Tibial artery (tissue), 4 donors: ENCODE results near the gene MICALL2.

Source experiments
- DNase-seq, 2 donors: peaks; one replicate each; pipeline ENCODE4 v3.0.0-alpha.2; 2019
- H3K27ac ChIP-seq, 2 donors: fragments of 200-600 bp; sonication (generic) in 1 of 2; 1 replicate in 1 of 2; 2 replicates in 1 of 2; pipeline ENCODE4 v1.5.1; 2018 to 2019; ENCODE audit warnings: mild to moderate bottlenecking in 1 of 2
- H3K27me3 ChIP-seq, 2 donors: fragments of 200-600 bp; sonication (generic) in 1 of 2; one replicate each; pipeline versions ENCODE4 v1.5.1 to v1.6.0; 2016 to 2019
- H3K36me3 ChIP-seq, 3 donors: fragments of 200-600 bp; sonication (generic) in 2 of 3; one replicate each; pipeline ENCODE4 v1.5.1; 2016 to 2019; ENCODE audit warnings: mild to moderate bottlenecking in 2 of 3
- H3K4me1 ChIP-seq, 4 donors: fragments of 200-600 bp; sonication (generic) in 2 of 4; 1 replicate in 3 of 4; 2 replicates in 1 of 4; pipeline ENCODE4 v1.5.1; 2016 to 2019
- H3K4me3 ChIP-seq, 2 donors: fragments of 200-600 bp; sonication (generic) in 1 of 2; 1 replicate in 1 of 2; 2 replicates in 1 of 2; pipeline ENCODE4 v1.5.1; 2018 to 2019; ENCODE audit warnings: mild to moderate bottlenecking in 2 of 2
- H3K9me3 ChIP-seq, 3 donors: fragments of 200-600 bp; sonication (generic) in 1 of 3; one replicate each; pipeline ENCODE4 v1.5.1; 2016 to 2019
- intact Hi-C: fragments of 100-400 bp; cut with DNase I; formaldehyde crosslinking; loops from one replicate; pipeline ENCODE4 v1.15.0; 2023; ENCODE audit warnings: low total_unique reads
- TF ChIP-seq, protein P1 (sequence below), 2 experiments: fragments of 200-600 bp in 1 of 2; fragments of 450-650 bp in 1 of 2; IDR thresholded peaks; one replicate each; pipeline ENCODE4 v1.5.1; 2017 to 2019; ENCODE audit warnings: antibody characterized with exemption in 2 of 2, mild to moderate bottlenecking in 1 of 2, moderate library complexity in 1 of 2

Gene MICALL2

DNA sequence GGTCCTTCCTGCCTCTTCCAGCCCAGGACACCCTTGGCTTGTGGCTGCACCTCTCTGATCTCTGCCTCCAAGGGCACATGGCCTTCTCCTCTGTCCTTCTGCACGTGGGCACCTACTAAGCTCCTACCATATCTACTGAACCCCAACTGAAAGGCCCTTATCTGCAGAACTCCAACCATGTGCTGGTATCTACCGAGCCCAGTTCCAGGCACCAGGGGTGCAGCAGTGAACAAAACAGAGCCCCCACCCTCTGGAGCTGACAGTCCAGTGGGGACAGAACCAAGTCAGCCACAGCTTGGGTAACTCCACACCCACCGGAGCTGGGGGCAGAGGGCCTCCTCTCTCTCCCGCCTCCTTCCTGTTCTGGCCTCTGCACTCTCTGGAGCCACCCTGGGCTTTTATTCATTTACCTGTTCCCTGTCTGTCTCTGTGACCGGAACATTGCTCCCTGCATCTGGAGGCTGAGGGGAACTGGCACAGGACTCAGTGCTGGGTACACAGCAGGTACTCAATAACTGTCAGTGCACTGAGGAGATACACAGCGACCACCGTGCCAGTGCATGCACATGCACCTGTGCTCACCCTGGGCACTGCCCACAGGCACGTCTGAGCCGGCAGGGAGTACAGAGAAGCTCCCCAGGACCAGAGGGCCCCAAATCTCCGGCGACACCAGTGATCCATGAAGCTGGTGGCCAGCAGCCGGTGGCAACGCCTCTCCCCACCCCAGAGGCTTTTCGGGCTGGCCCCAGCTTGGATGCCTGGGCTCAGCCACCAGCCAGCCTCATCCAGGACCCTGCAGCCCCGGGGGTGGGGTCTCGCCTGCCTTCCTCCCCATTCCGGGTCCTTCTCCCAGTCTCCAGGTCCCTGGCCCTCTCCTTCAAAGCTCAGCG, 2.0 kb downstream of the MICALL2 start:
- H3K9me3 ChIP-seq = no peaks in the 10 kb centered on the region
- H3K27ac ChIP-seq = peak overlapping the region in 1 of 2 donors; percentile 92
- TF ChIP-seq, protein P1, sequence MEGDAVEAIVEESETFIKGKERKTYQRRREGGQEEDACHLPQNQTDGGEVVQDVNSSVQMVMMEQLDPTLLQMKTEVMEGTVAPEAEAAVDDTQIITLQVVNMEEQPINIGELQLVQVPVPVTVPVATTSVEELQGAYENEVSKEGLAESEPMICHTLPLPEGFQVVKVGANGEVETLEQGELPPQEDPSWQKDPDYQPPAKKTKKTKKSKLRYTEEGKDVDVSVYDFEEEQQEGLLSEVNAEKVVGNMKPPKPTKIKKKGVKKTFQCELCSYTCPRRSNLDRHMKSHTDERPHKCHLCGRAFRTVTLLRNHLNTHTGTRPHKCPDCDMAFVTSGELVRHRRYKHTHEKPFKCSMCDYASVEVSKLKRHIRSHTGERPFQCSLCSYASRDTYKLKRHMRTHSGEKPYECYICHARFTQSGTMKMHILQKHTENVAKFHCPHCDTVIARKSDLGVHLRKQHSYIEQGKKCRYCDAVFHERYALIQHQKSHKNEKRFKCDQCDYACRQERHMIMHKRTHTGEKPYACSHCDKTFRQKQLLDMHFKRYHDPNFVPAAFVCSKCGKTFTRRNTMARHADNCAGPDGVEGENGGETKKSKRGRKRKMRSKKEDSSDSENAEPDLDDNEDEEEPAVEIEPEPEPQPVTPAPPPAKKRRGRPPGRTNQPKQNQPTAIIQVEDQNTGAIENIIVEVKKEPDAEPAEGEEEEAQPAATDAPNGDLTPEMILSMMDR (IDR thresholded peaks at IDR 0.05) = no peak
- peaks cover 0 to 88% (median 58%) of the 10 kb centered on the region in 4 donors for H3K4me1 ChIP-seq
- H3K36me3 ChIP-seq = no peaks in the 10 kb centered on the region
- DNase-seq = no peak
- H3K27me3 ChIP-seq = no peaks in the 10 kb centered on the region
- peak overlapping the region; percentile 86 to 88 for H3K4me3 ChIP-seq
- intact Hi-C loops = loop anchor here (5.0 kb wide), 1 partner anchor 785 kb away; the partner anchor contains the start of genes MRM2 and NUDT1

DNA sequence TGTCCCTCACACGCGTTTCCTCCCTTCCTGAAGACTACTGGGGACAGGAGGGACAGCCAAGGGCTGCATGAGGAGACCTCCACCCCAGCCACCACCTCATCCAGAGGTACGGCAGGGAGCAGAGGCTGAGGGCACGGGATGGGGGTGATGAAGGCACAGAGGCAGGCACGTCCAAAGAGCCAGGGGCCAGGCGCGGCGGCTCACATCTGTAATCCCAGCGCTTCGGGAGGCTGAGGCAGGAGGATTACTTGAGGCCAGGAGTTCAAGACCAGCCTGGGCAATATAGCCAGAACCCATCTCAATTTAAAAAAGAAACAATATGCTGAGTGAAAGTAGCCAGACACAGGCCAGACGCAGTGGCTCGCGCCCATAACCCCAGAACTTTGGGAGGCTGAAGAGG, 3.3 kb downstream of the MICALL2 start:
- TF ChIP-seq, protein P1 (IDR thresholded peaks at IDR 0.05) = no peak
- H3K9me3 ChIP-seq = no peaks in the 10 kb centered on the region
- no peaks in the 10 kb centered on the region for H3K27me3 ChIP-seq
- intact Hi-C loops = loop anchor here (5.0 kb wide), 1 partner anchor 786 kb away; the partner anchor contains the start of genes MRM2 and NUDT1
- no peak for DNase-seq
- H3K4me3 ChIP-seq = no peak overlapping the region
- H3K36me3 ChIP-seq = no peaks in the 10 kb centered on the region
- no peak overlapping the region for H3K27ac ChIP-seq
- peaks cover 0 to 81% (median 49%) of the 10 kb centered on the region in 4 donors for H3K4me1 ChIP-seq

DNA sequence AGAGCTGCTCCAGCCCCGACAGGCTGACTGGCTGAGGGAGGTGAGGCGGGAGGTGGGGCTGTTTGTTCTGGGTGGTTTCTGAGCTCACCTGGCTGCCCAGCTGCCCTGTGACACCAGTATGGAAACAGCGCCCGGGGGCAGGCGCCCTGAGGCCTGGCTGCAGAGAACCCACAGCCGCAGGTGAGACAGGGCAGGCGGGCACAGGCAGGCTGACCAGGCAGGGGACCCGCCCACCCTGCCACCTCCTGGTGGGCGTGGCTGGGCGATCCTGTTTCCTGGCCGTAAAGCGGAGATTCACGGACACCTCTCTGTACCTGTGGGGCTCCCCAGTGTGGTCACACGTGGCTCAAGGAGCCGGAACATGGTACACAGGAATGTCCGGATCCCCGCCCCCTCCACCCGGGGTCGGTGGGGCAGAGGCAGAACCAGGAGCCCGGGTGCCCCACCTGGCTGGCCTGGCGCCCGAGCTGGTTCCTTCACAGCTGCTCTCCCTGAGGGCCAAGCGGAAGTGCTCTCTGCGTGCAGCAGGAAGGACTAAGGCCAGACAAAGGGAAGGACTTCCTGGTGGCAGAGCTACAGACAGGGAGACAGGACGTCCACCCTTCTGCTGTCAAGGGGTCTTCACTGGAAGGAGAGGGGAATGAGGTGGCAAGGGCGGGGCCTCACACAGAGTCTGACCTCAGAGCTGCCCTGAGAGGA, 3.9 kb downstream of the MICALL2 start:
- no peak overlapping the region for H3K27ac ChIP-seq
- no peak for DNase-seq
- TF ChIP-seq, protein P1 (IDR thresholded peaks at IDR 0.05) = no peak
- no peaks in the 10 kb centered on the region for H3K36me3 ChIP-seq
- peaks cover 0 to 76% (median 44%) of the 10 kb centered on the region in 4 donors for H3K4me1 ChIP-seq
- H3K4me3 ChIP-seq = no peak overlapping the region
- intact Hi-C loops = loop anchor here (5.0 kb wide), 1 partner anchor 787 kb away; the partner anchor contains the start of genes MRM2 and NUDT1
- H3K9me3 ChIP-seq = no peaks in the 10 kb centered on the region
- H3K27me3 ChIP-seq = no peaks in the 10 kb centered on the region

DNA sequence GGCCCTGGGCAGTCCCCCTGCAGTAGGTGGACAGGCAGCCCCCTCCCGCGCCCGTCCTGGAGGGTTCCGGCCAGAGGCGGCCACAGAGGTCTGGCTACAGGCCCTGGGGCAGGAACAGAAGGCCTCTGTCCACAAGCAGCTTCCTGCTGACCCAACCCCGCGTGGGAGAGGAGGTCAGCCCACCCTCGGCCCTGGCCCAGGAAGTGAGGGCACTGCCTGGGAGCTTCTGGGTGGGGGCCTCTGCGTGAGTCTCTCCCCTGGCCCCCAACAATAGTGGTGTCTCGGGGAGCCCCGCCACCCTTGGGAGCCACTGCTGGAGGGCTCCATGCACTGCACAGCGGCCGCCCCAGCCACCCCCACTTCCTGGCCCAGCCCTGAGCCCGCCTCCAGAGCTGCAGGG, 4.7 kb downstream of the MICALL2 start:
- no peaks in the 10 kb centered on the region for H3K27me3 ChIP-seq
- intact Hi-C loops = no loop called here
- TF ChIP-seq, protein P1 (IDR thresholded peaks at IDR 0.05) = no peak
- peaks cover 0 to 5% (median 3%) of the 10 kb centered on the region in 3 donors for H3K36me3 ChIP-seq
- H3K4me3 ChIP-seq = no peak overlapping the region
- H3K9me3 ChIP-seq = no peaks in the 10 kb centered on the region
- peak overlapping the region in 1 of 2 donors; percentile 15 for H3K27ac ChIP-seq
- peaks cover 0 to 69% (median 38%) of the 10 kb centered on the region in 4 donors for H3K4me1 ChIP-seq
- DNase-seq = no peak

DNA sequence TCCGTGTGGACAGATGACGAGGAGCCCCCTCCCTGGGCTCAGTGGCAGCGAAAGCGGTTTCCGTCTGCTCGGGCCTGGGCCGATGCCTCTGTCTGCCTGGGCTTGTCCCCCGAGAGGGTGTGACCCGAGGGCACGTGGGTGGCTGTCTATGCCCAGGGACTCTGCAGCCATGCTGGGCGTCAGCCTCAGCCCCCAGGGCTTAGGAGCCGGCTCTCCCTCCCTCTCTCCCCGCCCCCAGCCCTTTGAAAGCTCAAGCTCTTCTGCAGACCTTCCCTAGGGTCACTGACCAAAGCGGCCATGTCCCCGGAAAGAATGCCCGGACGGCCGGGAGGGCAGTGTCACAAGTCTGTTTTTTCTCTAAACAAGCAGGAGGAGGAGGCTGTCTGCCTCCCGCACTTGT, 7.1 kb downstream of the MICALL2 start:
- Histone ChIP-seq H3K27ac (no peak overlapping the region), H3K4me1 (peaks cover 0 to 59% (median 22%) of the 10 kb centered on the region in 4 donors), H3K27me3 (no peaks in the 10 kb centered on the region), H3K36me3 (peaks cover 0 to 8% (median 5%) of the 10 kb centered on the region in 3 donors), H3K9me3 (no peaks in the 10 kb centered on the region), H3K4me3 (no peak overlapping the region)
- TF ChIP-seq, protein P1 (IDR thresholded peaks at IDR 0.05) = no peak
- DNase-seq = no peak
- intact Hi-C loops = no loop called here
